ENCODE data around the gene MYCBP2.

Gene MYCBP2

GRCh38 chr13:77185721-77186120 is 141.2 kb downstream of the MYCBP2 start:
- H3K4me3 ChIP-seq (ENCODE audit: low read depth in 1 of 2, low read length in 2 of 2), result no peak overlapping the region
- H3K36me3 ChIP-seq (ENCODE audit: control insufficient read depth in 1 of 2, insufficient read depth in 2 of 2, low read length in 2 of 2), result peaks cover 8 to 39% of the 10 kb centered on the region in 2 donors
- no peak overlapping the region for H3K9ac ChIP-seq (ENCODE audit: low read depth in 1 of 2, low read length in 2 of 2)
- no peak overlapping the region for H3K27ac ChIP-seq (ENCODE audit: low read depth, low read length)
- H3K9me3 ChIP-seq (ENCODE audit: control insufficient read depth in 1 of 2, low read length in 2 of 2), result no peaks in the 10 kb centered on the region
- no peaks in the 10 kb centered on the region for H3K4me1 ChIP-seq (ENCODE audit: control insufficient read depth in 1 of 2, insufficient read depth in 2 of 2, low read length in 2 of 2)
- no peaks in the 10 kb centered on the region for H3K27me3 ChIP-seq (ENCODE audit: control insufficient read depth in 1 of 2, insufficient read depth in 2 of 2, low read length in 2 of 2)

GRCh38 chr13:77184455-77184854 is 142.4 kb downstream of the MYCBP2 start:
- Histone ChIP-seq H3K27ac (ENCODE audit: low read depth, low read length) (no peak overlapping the region), H3K4me1 (ENCODE audit: control insufficient read depth in 1 of 2, insufficient read depth in 2 of 2, low read length in 2 of 2) (no peaks in the 10 kb centered on the region), H3K27me3 (ENCODE audit: control insufficient read depth in 1 of 2, insufficient read depth in 2 of 2, low read length in 2 of 2) (no peaks in the 10 kb centered on the region), H3K4me3 (ENCODE audit: low read depth in 1 of 2, low read length in 2 of 2) (no peak overlapping the region), H3K9me3 (ENCODE audit: control insufficient read depth in 1 of 2, low read length in 2 of 2) (no peaks in the 10 kb centered on the region), H3K9ac (ENCODE audit: low read depth in 1 of 2, low read length in 2 of 2) (no peak overlapping the region), H3K36me3 (ENCODE audit: control insufficient read depth in 1 of 2, insufficient read depth in 2 of 2, low read length in 2 of 2) (peaks cover 13 to 50% of the 10 kb centered on the region in 2 donors)

- Histone ChIP-seq H3K4me3 (ENCODE audit: low read depth in 1 of 2, low read length in 2 of 2) (no peak overlapping the region), H3K27ac (ENCODE audit: low read depth, low read length) (no peak overlapping the region), H3K4me1 (ENCODE audit: control insufficient read depth in 1 of 2, insufficient read depth in 2 of 2, low read length in 2 of 2) (no peaks in the 10 kb centered on the region), H3K9ac (ENCODE audit: low read depth in 1 of 2, low read length in 2 of 2) (no peak overlapping the region), H3K27me3 (ENCODE audit: control insufficient read depth in 1 of 2, insufficient read depth in 2 of 2, low read length in 2 of 2) (no peaks in the 10 kb centered on the region), H3K36me3 (ENCODE audit: control insufficient read depth in 1 of 2, insufficient read depth in 2 of 2, low read length in 2 of 2) (peaks cover 14 to 52% of the 10 kb centered on the region in 2 donors), H3K9me3 (ENCODE audit: control insufficient read depth in 1 of 2, low read length in 2 of 2) (no peaks in the 10 kb centered on the region)
Observed at GRCh38 chr13:77180011-77180410, 146.9 kb downstream of the MYCBP2 start.

- H3K4me3 ChIP-seq (ENCODE audit: low read depth in 1 of 2, low read length in 2 of 2), result no peak overlapping the region
- no peak overlapping the region for H3K27ac ChIP-seq (ENCODE audit: low read depth, low read length)
- peaks cover 22 to 57% of the 10 kb centered on the region in 2 donors for H3K36me3 ChIP-seq (ENCODE audit: control insufficient read depth in 1 of 2, insufficient read depth in 2 of 2, low read length in 2 of 2)
- no peaks in the 10 kb centered on the region for H3K9me3 ChIP-seq (ENCODE audit: control insufficient read depth in 1 of 2, low read length in 2 of 2)
- H3K4me1 ChIP-seq (ENCODE audit: control insufficient read depth in 1 of 2, insufficient read depth in 2 of 2, low read length in 2 of 2), result no peaks in the 10 kb centered on the region
- no peak overlapping the region for H3K9ac ChIP-seq (ENCODE audit: low read depth in 1 of 2, low read length in 2 of 2)
- no peaks in the 10 kb centered on the region for H3K27me3 ChIP-seq (ENCODE audit: control insufficient read depth in 1 of 2, insufficient read depth in 2 of 2, low read length in 2 of 2)
Observed at GRCh38 chr13:77177646-77178045, 149.2 kb downstream of the MYCBP2 start.

- H3K27ac ChIP-seq (ENCODE audit: low read depth, low read length), result no peak overlapping the region
- peaks cover 21 to 62% of the 10 kb centered on the region in 2 donors for H3K36me3 ChIP-seq (ENCODE audit: control insufficient read depth in 1 of 2, insufficient read depth in 2 of 2, low read length in 2 of 2)
- no peaks in the 10 kb centered on the region for H3K27me3 ChIP-seq (ENCODE audit: control insufficient read depth in 1 of 2, insufficient read depth in 2 of 2, low read length in 2 of 2)
- H3K9me3 ChIP-seq (ENCODE audit: control insufficient read depth in 1 of 2, low read length in 2 of 2), result no peaks in the 10 kb centered on the region
- no peak overlapping the region for H3K9ac ChIP-seq (ENCODE audit: low read depth in 1 of 2, low read length in 2 of 2)
- H3K4me1 ChIP-seq (ENCODE audit: control insufficient read depth in 1 of 2, insufficient read depth in 2 of 2, low read length in 2 of 2), result no peaks in the 10 kb centered on the region
- no peak overlapping the region for H3K4me3 ChIP-seq (ENCODE audit: low read depth in 1 of 2, low read length in 2 of 2)
Observed at GRCh38 chr13:77176350-77176749, 150.5 kb downstream of the MYCBP2 start.

- no peaks in the 10 kb centered on the region for H3K4me1 ChIP-seq (ENCODE audit: control insufficient read depth in 1 of 2, insufficient read depth in 2 of 2, low read length in 2 of 2)
- H3K9ac ChIP-seq (ENCODE audit: low read depth in 1 of 2, low read length in 2 of 2), result no peak overlapping the region
- H3K9me3 ChIP-seq (ENCODE audit: control insufficient read depth in 1 of 2, low read length in 2 of 2), result no peaks in the 10 kb centered on the region
- H3K27me3 ChIP-seq (ENCODE audit: control insufficient read depth in 1 of 2, insufficient read depth in 2 of 2, low read length in 2 of 2), result no peaks in the 10 kb centered on the region
- H3K36me3 ChIP-seq (ENCODE audit: control insufficient read depth in 1 of 2, insufficient read depth in 2 of 2, low read length in 2 of 2), result peaks cover 14 to 58% of the 10 kb centered on the region in 2 donors
- H3K4me3 ChIP-seq (ENCODE audit: low read depth in 1 of 2, low read length in 2 of 2), result no peak overlapping the region
- H3K27ac ChIP-seq (ENCODE audit: low read depth, low read length), result no peak overlapping the region
Observed at GRCh38 chr13:77172650-77173049, 154.2 kb downstream of the MYCBP2 start.

GRCh38 chr13:77171451-77171850 is 155.4 kb downstream of the MYCBP2 start:
- Histone ChIP-seq H3K27ac (ENCODE audit: low read depth, low read length) (no peak overlapping the region), H3K9ac (ENCODE audit: low read depth in 1 of 2, low read length in 2 of 2) (no peak overlapping the region), H3K4me3 (ENCODE audit: low read depth in 1 of 2, low read length in 2 of 2) (no peak overlapping the region), H3K36me3 (ENCODE audit: control insufficient read depth in 1 of 2, insufficient read depth in 2 of 2, low read length in 2 of 2) (peaks cover 14 to 55% of the 10 kb centered on the region in 2 donors), H3K9me3 (ENCODE audit: control insufficient read depth in 1 of 2, low read length in 2 of 2) (no peaks in the 10 kb centered on the region), H3K4me1 (ENCODE audit: control insufficient read depth in 1 of 2, insufficient read depth in 2 of 2, low read length in 2 of 2) (no peaks in the 10 kb centered on the region), H3K27me3 (ENCODE audit: control insufficient read depth in 1 of 2, insufficient read depth in 2 of 2, low read length in 2 of 2) (no peaks in the 10 kb centered on the region)

GRCh38 chr13:77168237-77168636 is 158.7 kb downstream of the MYCBP2 start:
- Histone ChIP-seq H3K9me3 (ENCODE audit: control insufficient read depth in 1 of 2, low read length in 2 of 2) (no peaks in the 10 kb centered on the region), H3K27ac (ENCODE audit: low read depth, low read length) (no peak overlapping the region)

GRCh38 chr13:77150651-77151050 is 176.2 kb downstream of the MYCBP2 start:
- Histone ChIP-seq H3K27me3 (ENCODE audit: control insufficient read depth in 1 of 2, insufficient read depth in 2 of 2, low read length in 2 of 2) (no peaks in the 10 kb centered on the region), H3K9me3 (ENCODE audit: control insufficient read depth in 1 of 2, low read length in 2 of 2) (no peaks in the 10 kb centered on the region), H3K36me3 (ENCODE audit: control insufficient read depth in 1 of 2, insufficient read depth in 2 of 2, low read length in 2 of 2) (peaks cover 0 to 25% of the 10 kb centered on the region in 2 donors), H3K4me3 (ENCODE audit: low read depth in 1 of 2, low read length in 2 of 2) (no peak overlapping the region), H3K4me1 (ENCODE audit: control insufficient read depth in 1 of 2, insufficient read depth in 2 of 2, low read length in 2 of 2) (no peaks in the 10 kb centered on the region), H3K27ac (ENCODE audit: low read depth, low read length) (no peak overlapping the region), H3K9ac (ENCODE audit: low read depth in 1 of 2, low read length in 2 of 2) (no peak overlapping the region)

More at GRCh38 chr13:77168237-77168636, 158.7 kb downstream of the MYCBP2 start:
- H3K27me3 ChIP-seq (ENCODE audit: control insufficient read depth in 1 of 2, insufficient read depth in 2 of 2, low read length in 2 of 2), result no peaks in the 10 kb centered on the region
- H3K4me3 ChIP-seq (ENCODE audit: low read depth in 1 of 2, low read length in 2 of 2), result no peak overlapping the region
- no peaks in the 10 kb centered on the region for H3K4me1 ChIP-seq (ENCODE audit: control insufficient read depth in 1 of 2, insufficient read depth in 2 of 2, low read length in 2 of 2)
- H3K9ac ChIP-seq (ENCODE audit: low read depth in 1 of 2, low read length in 2 of 2), result no peak overlapping the region
- H3K36me3 ChIP-seq (ENCODE audit: control insufficient read depth in 1 of 2, insufficient read depth in 2 of 2, low read length in 2 of 2), result peaks cover 35 to 60% of the 10 kb centered on the region in 2 donors

- Histone ChIP-seq H3K9me3 (ENCODE audit: control insufficient read depth in 1 of 2, low read length in 2 of 2) (no peaks in the 10 kb centered on the region), H3K36me3 (ENCODE audit: control insufficient read depth in 1 of 2, insufficient read depth in 2 of 2, low read length in 2 of 2) (peaks cover 14 to 40% of the 10 kb centered on the region in 2 donors), H3K27ac (ENCODE audit: low read depth, low read length) (no peak overlapping the region), H3K9ac (ENCODE audit: low read depth in 1 of 2, low read length in 2 of 2) (no peak overlapping the region), H3K4me3 (ENCODE audit: low read depth in 1 of 2, low read length in 2 of 2) (no peak overlapping the region), H3K4me1 (ENCODE audit: control insufficient read depth in 1 of 2, insufficient read depth in 2 of 2, low read length in 2 of 2) (no peaks in the 10 kb centered on the region), H3K27me3 (ENCODE audit: control insufficient read depth in 1 of 2, insufficient read depth in 2 of 2, low read length in 2 of 2) (no peaks in the 10 kb centered on the region)
Observed at GRCh38 chr13:77143431-77143830, 183.5 kb downstream of the MYCBP2 start.

- H3K27ac ChIP-seq (ENCODE audit: low read depth, low read length), result no peak overlapping the region
- peaks cover 14 to 48% of the 10 kb centered on the region in 2 donors for H3K36me3 ChIP-seq (ENCODE audit: control insufficient read depth in 1 of 2, insufficient read depth in 2 of 2, low read length in 2 of 2)
- H3K9me3 ChIP-seq (ENCODE audit: control insufficient read depth in 1 of 2, low read length in 2 of 2), result no peaks in the 10 kb centered on the region
- H3K4me3 ChIP-seq (ENCODE audit: low read depth in 1 of 2, low read length in 2 of 2), result no peak overlapping the region
- H3K9ac ChIP-seq (ENCODE audit: low read depth in 1 of 2, low read length in 2 of 2), result no peak overlapping the region
- H3K4me1 ChIP-seq (ENCODE audit: control insufficient read depth in 1 of 2, insufficient read depth in 2 of 2, low read length in 2 of 2), result no peaks in the 10 kb centered on the region
- H3K27me3 ChIP-seq (ENCODE audit: control insufficient read depth in 1 of 2, insufficient read depth in 2 of 2, low read length in 2 of 2), result no peaks in the 10 kb centered on the region
Observed at GRCh38 chr13:77139306-77139705, 187.6 kb downstream of the MYCBP2 start.
